K562 (cell line): ENCODE measurements around the gene PRL.

ENCODE experiments used
- IRF2 ChIP-seq: sonication (generic); formaldehyde crosslinking; IDR thresholded peaks from 2 replicates; pipeline ENCODE4 v1.8.1; 2022; ENCODE audit warnings: mild to moderate bottlenecking, missing genetic modification reagents
- NFYB ChIP-seq: IDR thresholded peaks from 2 replicates; pipeline ENCODE4 v1.6.1; 2011; ENCODE audit warnings: mild to moderate bottlenecking, moderate library complexity; ENCODE audit not compliant: insufficient read length; ENCODE audit errors: extremely low read depth
- RNF219 ChIP-seq: fragments of 250-450 bp; sonication (Bioruptor Pico); IDR thresholded peaks from 2 replicates; pipeline ENCODE4 v1.5.0; 2022; ENCODE audit warnings: mild to moderate bottlenecking
- YY1 ChIP-seq, 3 experiments: IDR thresholded peaks; 2 replicates each; pipeline ENCODE4 v1.6.1; 2011; ENCODE audit warnings: low read length in 2 of 3, mild to moderate bottlenecking in 2 of 3, moderate library complexity in 2 of 3, borderline replicate concordance in 1 of 3, control low read depth in 1 of 3, low read depth in 1 of 3; ENCODE audit not compliant: insufficient read depth in 3 of 3, insufficient replicate concordance in 2 of 3, control insufficient read depth in 1 of 3, insufficient read length in 1 of 3; ENCODE audit errors: extremely low read depth in 1 of 3
- ZNF384 ChIP-seq: IDR thresholded peaks from 2 replicates; pipeline ENCODE4 v1.6.1; 2012; ENCODE audit warnings: low read depth, low read length, improper control_type of control experiment
- TF ChIP-seq, protein P1 (sequence below): IDR thresholded peaks from 2 replicates; pipeline ENCODE4 v1.6.1; 2011; ENCODE audit not compliant: insufficient read length; ENCODE audit errors: extremely low read depth

- TF ChIP-seq ZNF384 (no peak), YY1 (IDR thresholded peaks at IDR 0.05; ENCODE audit: borderline replicate concordance in 1 of 3, control insufficient read depth in 1 of 3, extremely low read depth in 1 of 3, insufficient read depth in 3 of 3, insufficient read length in 1 of 3, insufficient replicate concordance in 2 of 3, low read depth in 1 of 3, low read length in 2 of 3) (no peak), IRF2 (no peak), NFYB (no peak), RNF219 (CRISPR knock-in tag) (no peak)
- TF ChIP-seq, protein P1, sequence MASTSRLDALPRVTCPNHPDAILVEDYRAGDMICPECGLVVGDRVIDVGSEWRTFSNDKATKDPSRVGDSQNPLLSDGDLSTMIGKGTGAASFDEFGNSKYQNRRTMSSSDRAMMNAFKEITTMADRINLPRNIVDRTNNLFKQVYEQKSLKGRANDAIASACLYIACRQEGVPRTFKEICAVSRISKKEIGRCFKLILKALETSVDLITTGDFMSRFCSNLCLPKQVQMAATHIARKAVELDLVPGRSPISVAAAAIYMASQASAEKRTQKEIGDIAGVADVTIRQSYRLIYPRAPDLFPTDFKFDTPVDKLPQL: no peak
These were observed 33.1 kb downstream of the PRL start for GRCh38 chr6:22263748-22264147.
